Head of caudate nucleus (tissue), 42 donors: ENCODE measurements around the gene WWC1.

ENCODE experiments used
- DNase-seq, 42 donors: peaks; one replicate each; pipeline versions ENCODE4 v3.0.0 to v3.0.0-alpha.2; 2020 to 2021; ENCODE audit warnings: mixed read lengths in 7 of 42
- intact Hi-C: fragments of 100-400 bp; cut with DNase I; formaldehyde crosslinking; loops from one replicate; pipeline ENCODE4 v1.15.0; 2022

WWC1 gene

DNA sequence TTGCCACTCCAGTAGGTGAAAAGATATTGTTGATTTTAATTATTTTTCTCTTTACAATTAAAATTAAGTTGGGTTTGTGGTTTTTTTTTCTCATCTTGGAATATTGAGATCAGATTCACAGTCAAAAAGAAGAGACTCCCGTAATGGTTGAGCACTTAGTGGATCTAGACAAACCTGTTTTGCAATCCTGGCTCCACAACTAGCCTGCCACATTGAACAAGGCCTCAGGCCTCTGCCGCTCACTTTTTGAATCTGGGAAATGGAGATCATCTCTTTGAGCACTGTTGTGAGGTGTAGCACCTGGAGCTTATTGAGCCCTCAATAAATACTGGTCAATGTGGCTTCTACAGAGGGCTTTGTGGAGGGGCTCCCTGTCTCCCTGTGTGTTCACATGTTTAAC is 157.7 kb downstream of the WWC1 start:
- no peak for DNase-seq
- intact Hi-C loops, result no loop called here

DNA sequence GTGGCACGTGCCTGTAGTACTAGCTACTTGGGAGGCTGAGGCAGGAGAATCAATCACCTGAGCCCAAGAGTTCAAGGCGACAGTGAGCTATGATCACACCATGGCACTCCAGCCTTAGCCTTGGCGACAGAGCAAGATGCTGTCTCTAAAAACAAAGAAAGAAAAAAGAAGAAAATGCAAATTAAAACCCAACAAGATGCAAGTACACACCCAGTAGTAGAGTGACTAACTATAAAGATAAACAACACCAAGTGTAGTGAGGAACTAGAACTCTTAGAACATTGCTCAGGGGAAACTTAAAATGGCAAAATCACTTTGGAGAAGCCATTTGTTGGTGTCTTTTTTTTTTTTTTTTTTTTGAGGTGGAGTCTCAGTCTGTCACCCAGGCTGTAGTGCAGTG is 160.1 kb downstream of the WWC1 start:
- DNase-seq, result no peak
- intact Hi-C loops, result no loop called here

DNA sequence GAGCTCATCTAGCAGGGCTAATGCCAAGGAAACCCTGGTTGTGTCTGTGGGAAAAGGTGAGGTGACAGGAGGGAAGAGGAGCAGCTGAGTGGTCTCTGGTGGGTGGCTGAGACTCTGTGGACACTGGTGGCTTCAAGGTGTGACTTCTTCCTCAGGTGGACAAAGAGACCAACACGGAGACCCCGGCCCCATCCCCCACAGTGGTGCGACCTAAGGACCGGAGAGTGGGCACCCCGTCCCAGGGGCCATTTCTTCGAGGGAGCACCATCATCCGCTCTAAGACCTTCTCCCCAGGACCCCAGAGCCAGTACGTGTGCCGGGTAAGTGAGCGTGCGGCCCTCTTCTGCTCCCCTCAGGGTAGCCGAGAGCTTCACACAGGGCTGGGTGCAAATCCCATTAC is 163.8 kb downstream of the WWC1 start:
- DNase-seq, result no peak
- intact Hi-C loops, result no loop called here

DNA sequence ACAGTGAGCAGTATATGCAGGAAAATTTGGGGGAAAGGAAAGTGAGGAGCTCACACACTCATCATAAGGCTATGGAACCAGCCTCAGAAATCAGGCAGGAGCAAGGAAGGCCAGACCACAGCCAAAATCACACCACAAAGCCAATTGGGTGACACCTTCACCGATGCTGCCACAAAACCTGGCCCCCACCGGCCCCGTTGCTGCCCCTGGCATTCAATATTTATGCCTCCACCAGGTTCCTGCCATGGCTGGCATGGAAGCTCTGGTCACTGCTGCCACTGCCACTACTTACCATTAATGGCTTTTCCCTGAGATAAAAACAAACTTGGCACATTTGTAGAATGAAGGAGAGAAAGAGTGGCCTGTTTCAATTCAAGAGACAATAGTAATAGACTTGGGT is 166.1 kb downstream of the WWC1 start:
- intact Hi-C loops, result no loop called here

DNA sequence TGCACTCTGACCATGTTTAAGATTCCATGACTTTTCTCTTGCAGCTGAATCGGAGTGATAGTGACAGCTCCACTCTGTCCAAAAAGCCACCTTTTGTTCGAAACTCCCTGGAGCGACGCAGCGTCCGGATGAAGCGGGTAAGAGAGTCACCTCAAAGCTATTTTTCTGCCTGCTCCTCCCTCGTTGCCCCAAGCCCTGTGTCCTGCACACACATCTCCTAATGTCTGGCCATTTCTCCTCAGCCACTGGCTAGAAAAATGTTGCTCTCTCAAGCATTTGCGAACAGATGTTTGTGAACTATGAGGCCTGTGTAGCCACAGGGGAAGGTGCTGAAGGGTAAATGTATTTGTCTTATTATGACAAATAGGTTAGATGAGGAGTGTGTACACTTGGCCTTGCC is 169.2 kb downstream of the WWC1 start:
- no peak for DNase-seq
- intact Hi-C loops, result no loop called here

More for the DNA sequence above, 166.1 kb downstream of the WWC1 start:
- DNase-seq, result no peak

DNA sequence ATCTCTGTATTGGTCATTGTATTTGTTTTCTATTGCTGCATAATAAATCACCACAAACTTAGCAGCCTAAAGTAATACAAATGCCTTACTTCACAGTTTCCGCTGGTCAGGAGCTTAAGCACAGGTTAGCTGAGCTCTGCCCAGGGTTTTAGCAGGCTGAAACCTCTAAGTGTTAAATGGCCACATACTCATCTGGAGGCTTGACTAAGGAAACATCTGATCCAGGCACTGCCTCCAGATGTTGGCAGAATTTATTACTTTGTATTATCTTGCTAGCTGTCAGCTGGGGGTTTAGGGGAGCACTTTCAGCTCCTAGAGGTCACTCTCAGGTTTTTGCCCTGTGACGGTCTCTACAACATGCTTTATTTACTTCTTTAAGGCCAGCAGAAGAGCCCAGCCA is 171.6 kb downstream of the WWC1 start:
- intact Hi-C loops, result no loop called here

DNA sequence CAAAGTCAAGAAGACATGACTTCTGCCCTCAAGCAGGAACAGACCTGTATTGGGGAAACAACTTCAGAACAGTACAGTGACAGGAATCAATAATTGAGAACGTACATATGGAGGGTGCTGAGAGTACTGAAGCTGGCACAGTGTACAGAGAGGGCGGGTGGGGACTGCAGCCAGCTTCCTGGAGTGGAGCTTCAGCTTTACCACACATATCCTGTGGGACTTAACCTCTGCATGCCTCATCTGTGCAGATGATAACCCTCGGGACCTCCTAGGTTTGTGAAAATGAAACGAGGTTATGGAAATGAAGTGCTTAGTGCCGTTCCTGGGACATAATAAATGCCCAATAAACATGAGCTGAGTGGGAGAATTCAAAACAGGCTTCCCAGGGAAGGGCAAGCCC is 172.8 kb downstream of the WWC1 start:
- DNase-seq, result no peak
- intact Hi-C loops, result no loop called here

More for the DNA sequence above, 171.6 kb downstream of the WWC1 start:
- DNase-seq, result no peak

DNA sequence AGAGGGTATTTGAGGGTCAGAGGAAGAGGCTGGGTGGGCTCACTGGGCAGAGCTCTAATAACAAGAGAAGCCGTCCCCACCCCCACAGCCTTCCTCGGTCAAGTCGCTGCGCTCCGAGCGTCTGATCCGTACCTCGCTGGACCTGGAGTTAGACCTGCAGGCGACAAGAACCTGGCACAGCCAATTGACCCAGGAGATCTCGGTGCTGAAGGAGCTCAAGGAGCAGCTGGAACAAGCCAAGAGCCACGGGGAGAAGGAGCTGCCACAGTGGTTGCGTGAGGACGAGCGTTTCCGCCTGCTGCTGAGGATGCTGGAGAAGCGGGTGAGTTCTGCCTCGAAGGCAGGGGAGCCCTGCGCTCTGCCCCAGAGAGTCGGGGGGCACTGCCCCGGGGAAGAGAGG is 173.2 kb downstream of the WWC1 start:
- intact Hi-C loops, result no loop called here
- DNase-seq, result no peak

DNA sequence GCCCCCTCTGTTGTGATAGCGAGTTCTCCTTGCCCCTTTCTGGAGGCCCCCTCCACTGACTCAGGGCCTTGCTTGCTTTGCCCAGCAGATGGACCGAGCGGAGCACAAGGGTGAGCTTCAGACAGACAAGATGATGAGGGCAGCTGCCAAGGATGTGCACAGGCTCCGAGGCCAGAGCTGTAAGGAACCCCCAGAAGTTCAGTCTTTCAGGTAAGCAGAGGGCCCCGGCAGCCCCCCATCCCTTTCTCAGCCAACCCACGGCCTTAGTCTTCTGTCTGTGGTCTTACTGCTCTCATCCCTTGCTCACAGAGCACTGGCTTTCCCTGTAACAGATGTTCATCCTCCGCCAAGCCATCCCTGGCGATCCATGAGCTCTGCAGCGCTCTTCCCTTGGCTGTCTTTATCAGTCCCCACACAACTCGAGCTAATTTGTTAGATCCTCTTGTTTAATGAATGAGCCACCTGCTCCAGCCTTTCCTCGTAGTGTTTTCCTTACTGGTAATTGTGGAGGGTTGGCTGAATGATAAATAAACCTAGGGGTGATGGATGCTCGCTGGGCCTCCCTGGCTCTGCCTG is 176.4 kb downstream of the WWC1 start:
- intact Hi-C loops, result no loop called here
- DNase-seq, result no peak

DNA sequence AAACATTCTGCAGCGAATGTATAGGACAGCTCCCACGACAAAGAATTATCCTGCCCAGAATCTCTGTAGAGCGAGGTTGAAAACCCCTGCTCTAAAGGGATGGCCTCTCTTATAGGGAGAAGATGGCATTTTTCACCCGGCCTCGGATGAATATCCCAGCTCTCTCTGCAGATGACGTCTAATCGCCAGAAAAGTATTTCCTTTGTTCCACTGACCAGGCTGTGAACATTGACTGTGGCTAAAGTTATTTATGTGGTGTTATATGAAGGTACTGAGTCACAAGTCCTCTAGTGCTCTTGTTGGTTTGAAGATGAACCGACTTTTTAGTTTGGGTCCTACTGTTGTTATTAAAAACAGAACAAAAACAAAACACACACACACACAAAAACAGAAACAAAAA is 177.4 kb downstream of the WWC1 start:
- DNase-seq, result no peak
- intact Hi-C loops, result no loop called here

DNA sequence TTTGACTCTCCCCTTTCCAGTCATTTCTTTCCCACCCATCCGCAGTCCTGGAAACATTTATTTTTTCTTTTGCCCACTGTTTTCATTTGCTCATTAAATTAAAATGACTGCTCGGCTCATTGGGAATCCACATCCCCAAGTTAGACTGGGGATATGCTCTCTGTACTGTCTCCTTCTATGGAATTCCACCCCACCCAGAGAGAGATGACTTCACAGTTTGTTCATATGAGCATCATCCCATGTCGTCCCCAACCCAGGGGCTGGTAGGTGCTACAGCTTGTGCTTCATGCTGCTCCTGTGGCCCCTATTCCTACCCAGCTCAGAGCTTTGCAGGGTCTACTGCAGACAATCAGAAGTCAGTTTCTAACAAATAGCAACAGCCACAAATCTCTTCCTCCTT is 178.4 kb downstream of the WWC1 start:
- intact Hi-C loops, result no loop called here

DNA sequence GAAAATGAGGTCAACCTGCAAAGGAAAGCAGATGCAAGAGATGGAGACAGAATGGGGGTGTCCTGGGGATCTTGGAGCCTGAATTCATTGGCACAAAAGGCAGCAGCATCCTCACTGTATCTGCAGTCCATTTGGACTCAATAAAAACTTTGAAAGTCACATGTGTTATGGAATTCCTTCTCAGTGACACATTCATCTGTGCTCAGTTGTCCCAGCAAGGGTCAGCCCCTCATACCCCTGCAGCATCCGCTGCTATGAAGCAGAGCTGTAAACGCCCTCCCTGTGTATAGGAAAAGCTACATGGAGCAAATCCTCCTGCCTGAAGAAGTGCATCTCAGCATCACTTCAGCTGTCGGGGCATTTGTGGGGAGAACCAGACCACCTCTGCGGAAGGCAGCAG is 180.3 kb downstream of the WWC1 start:
- intact Hi-C loops, result no loop called here
- DNase-seq, result no peak

More for the DNA sequence above, 178.4 kb downstream of the WWC1 start:
- DNase-seq, result no peak

DNA sequence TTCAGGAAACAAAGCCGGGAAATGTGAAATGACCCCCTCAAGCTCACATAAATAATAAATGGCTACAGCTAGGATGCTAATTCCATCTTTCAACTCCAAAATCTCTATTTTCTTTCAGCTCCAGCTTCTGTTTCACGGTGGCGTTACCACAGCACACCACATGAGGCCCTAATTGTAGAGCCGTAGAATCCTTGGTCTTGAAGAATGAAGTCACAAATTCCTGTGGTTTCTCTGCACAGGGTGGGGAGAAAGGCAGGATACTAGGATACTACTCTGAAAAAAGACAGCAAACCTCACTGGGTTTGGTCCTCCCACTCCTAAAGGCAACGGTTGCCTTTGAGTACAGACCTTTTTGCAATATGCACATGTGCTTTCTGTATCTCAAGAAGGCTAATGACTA is 180.9 kb downstream of the WWC1 start:
- intact Hi-C loops, result no loop called here
- no peak for DNase-seq

DNA sequence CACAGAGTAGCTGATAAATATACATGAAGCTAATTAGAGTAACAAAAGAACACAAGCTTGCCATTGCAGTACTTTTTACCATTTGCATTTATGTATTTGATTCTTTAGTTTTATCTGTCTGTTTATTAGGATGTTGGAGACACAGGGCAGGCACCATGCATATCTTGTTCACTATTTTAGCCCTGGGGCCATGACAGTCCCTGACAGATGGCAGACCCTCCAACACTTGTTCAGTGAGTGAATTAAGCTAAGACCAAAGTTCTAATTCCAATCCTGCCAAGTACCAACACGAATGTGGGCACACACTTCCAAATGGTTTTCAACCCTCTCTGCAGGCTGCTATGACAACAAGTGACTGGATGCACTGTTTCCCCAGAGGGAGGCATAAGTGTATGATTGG is 182.9 kb downstream of the WWC1 start:
- no peak for DNase-seq
- intact Hi-C loops, result no loop called here

DNA sequence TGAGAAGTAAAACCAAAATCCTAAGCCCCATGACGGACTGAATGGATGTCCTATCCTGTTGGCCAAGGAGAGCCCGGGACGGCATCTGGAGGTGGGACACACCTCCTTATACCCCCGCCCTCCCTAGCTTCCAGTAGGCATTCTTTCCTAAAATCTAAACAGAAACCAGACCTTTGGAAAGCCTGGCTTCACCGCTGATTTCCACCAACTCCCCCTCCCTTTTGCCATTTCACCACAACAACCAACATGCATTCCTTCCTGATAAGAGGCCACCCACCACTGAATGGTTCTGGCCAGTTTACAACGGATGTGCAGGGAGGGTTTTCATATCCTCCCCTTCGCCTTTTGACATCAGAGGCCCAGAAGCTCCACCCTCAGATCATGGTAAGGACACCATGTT is 185.6 kb downstream of the WWC1 start:
- no peak for DNase-seq
- intact Hi-C loops, result no loop called here

DNA sequence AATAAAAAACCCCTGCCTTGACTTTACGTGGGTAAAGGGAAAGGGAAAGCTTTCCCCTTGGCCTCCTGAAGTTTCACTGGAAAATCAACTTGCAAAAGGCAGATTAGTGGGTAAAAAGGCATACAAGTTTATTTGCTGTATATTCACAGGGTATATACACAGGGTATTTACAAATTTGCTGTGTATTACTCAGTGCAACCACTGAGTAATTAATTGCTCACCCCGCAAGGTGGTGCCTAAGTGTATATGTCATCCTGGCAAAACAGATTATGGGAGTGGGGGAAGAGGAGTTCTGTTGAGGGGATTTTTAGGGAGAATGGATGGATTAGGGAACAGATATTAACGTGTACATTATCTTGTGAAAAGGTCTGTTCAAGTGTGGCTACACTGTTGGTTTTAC is 187.7 kb downstream of the WWC1 start:
- DNase-seq, result no peak
- intact Hi-C loops, result no loop called here

DNA sequence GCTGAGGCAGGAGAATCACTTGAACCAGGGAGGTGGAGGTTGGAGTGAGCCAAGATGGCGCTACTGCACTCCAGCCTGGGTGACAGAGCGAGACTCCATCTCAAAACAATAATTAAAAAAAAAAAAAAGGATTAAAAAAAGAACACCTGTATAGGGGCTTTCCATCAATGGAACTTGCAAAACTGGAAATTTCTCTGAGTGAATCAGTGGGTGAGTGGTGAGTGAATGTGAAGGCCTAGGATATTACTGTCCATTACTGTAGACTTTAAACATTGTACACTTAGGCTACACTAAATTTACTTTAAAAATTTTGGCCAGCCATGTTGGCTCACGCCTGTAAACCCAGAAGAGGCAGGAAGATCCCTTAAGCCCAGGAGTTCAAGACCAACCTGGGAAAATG is 189.2 kb downstream of the WWC1 start:
- intact Hi-C loops, result loop anchor here (10.0 kb wide), 2 partner anchors 94 to 206 kb away; partner anchors contain the start of gene PANK3
- no peak for DNase-seq

DNA sequence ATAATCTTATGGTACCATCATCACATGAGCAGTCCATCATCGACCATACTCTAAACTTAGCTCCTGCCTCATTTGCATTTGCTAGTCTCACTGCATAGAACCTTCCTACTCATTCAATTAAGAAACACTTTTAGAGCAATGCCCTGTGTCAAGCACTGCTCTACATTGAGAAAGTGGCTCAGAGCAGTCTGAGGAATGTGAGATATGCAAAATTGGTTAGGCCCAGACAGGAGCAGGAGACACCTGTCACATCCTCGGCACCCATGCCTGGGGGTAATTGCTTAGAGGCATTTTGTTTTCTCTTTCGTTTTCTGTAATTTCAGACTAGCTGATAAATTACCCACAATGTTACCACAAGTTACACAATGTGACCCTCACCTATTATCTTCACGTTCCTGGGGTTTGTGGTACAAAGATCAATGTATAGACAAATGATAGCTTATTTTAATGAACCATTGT is 189.9 kb downstream of the WWC1 start:
- DNase-seq, result peak in 6 of 42 donors; percentile 5 to 47 (median 26)
- intact Hi-C loops, result loop anchor here (10.0 kb wide), 2 partner anchors 93 to 207 kb away; partner anchors contain the start of gene PANK3

DNA sequence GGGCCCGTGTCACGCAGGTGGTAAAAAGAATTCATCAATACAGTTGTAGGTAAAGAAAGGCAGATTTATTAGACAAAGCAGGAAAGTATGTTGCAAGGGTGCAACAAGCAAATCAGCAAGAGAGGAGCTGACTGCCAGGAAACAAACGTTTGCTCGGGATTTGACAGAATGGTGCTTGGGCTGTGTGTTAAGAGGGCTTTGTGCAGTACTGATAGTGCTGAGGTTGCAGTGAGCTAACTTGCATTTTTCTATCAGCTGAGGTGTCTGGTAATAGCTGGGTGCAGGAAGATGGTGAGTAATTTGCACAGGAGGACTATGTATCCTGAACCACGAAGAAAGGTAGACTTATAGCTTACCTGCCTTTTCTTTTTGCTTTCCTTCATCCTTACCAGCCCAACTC is 190.9 kb downstream of the WWC1 start:
- intact Hi-C loops, result loop anchor here (10.0 kb wide), 2 partner anchors 92 to 208 kb away; partner anchors contain the start of gene PANK3
- no peak for DNase-seq

DNA sequence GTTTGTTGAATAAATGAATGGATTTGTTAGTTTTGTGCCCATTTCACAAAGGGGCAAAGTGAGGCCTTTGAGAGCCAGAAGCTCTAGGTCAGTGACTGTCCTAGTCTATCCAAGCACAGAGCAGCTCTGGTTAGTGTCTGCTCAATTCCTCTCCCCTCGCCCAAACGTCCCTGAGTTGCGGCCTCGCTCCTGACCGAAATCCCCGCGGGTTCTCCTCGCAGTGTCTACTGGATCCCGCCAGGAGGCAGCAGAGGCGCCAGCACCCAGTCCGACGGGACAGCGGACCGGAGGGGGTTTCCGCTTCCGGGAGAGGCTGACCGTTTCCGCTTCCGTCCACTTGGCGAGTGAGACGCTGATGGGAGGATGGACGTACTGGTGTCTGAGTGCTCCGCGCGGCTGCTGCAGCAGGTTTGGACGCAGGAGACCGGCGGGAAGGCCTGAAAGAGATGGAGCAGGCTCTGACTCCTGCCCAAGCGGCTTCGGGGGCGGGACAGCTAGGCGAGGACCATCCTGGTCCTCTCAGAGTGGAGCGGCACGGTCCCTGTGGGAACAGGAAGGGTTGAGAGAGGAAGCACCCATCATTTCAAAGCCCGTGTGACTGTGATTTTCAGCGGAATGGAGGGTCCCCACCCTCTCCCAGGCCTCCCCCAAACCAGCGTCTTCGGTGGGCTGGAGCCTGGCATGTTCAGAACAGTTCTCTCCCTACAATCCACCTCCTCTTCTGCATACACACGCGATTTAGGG is 194.9 kb downstream of the WWC1 start, which contains the start of gene RARS1:
Gene RARS1, plus strand, starts transcription at position 336 of the 744 bp plus-strand sequence. Its CDS starts 28 bp downstream, at position 364.
- peak; percentile 85 to 99 (median 96) for DNase-seq
- intact Hi-C loops, result loop anchor here (10.0 kb wide), 2 partner anchors 88 to 212 kb away; partner anchors contain the start of gene PANK3

DNA sequence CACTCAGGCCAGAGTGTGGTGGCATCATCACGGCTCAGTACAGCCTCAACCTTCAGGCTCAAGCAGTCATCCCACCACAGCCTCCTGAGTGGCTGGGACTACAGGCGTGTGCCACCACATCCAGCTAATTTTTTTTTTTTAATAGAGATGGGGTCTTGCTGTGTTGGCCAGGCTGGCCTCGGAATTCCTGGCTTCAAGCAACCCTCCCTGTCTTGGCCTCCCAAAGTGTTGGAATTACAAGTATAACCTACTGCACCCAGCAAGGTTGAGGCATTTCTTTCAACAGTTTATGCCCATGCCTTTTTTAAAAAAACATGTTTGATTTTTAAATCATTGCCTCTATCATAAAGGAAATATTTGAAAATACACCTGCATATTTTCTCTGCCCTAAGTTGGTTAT is 197.6 kb downstream of the WWC1 start:
- intact Hi-C loops, result loop anchor here (10.0 kb wide), 2 partner anchors 86 to 214 kb away; partner anchors contain the start of gene PANK3
- no peak for DNase-seq
